Measurements from ENCODE around the gene C7orf57.
A peak's percentile ranks its signal among the peaks of the same experiment; 100 is the strongest.

The C7orf57 gene

DNA sequence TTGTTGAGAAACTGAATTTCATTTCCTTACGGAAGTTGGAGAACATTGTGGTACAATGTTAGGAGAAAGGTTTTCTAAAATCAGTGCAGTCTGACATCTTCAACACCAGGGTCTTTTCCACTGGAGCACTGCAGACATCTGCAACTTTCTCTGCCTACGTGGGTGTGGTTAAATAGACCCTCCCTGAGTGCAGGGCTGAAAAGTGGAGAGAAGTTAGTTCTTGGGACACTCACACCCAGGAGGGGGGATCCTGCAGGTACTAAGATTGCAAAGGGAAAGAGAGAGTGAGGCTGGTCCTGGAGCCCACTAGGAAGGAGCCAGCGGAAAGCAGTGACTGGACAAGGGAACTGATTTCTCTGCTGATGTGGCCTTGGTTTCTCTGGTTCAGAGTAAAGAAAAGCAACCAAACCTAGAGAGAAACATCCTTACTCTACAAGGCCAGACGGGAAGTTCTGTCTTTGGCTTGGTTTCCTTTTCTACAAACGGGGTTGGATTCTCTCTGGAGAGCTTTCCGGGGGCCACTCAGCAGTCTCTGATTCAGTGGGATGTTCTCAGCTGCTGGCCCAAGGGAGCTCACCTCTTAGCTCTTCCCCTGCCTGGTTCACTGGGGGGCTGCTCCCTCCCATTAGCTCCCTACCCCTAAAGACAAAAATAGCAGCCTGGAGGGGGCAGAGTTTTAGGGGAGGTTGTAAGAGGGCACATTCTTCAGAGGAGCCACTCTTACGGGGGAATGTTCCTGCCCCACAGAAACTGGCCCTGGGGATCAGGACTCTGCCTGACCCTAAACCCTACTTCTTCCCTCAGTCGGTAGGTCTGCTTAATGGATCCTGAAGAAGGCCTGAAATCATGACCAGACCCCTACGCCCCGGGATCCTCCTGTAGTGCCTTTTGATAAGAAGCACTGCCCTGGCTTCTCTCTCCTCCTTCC lies 56.4 kb downstream of the C7orf57 start:
- H3K4me1 ChIP-seq (ENCODE audit: control insufficient read depth, insufficient read depth, low read length, poor library complexity, severe bottlenecking) = peaks cover 55% of the 10 kb centered on the region
- H3K27ac ChIP-seq (ENCODE audit: insufficient read depth, low read length, poor library complexity, severe bottlenecking) = peak overlapping the region; percentile 21
- H3K9me3 ChIP-seq (ENCODE audit: control insufficient read depth, low read length) = no peaks in the 10 kb centered on the region
- H3K27me3 ChIP-seq (replicated peaks; ENCODE audit: control insufficient read depth, insufficient read depth, low read length, poor library complexity, severe bottlenecking) = no peaks in the 10 kb centered on the region
- H3K36me3 ChIP-seq (ENCODE audit: control insufficient read depth, insufficient read depth, low read length) = peaks cover 46% of the 10 kb centered on the region
- no peak overlapping the region for H3K4me3 ChIP-seq (ENCODE audit: insufficient read depth, low read depth, low read length, poor library complexity, severe bottlenecking)
- DNase-seq = no peak

- Histone ChIP-seq H3K9me3 (ENCODE audit: control insufficient read depth, low read length) (no peaks in the 10 kb centered on the region), H3K4me3 (ENCODE audit: insufficient read depth, low read depth, low read length, poor library complexity, severe bottlenecking) (no peak overlapping the region), H3K36me3 (ENCODE audit: control insufficient read depth, insufficient read depth, low read length) (peaks cover 53% of the 10 kb centered on the region), H3K27ac (ENCODE audit: insufficient read depth, low read length, poor library complexity, severe bottlenecking) (peak overlapping the region; percentile 29), H3K4me1 (ENCODE audit: control insufficient read depth, insufficient read depth, low read length, poor library complexity, severe bottlenecking) (peaks cover 66% of the 10 kb centered on the region), H3K27me3 (replicated peaks; ENCODE audit: control insufficient read depth, insufficient read depth, low read length, poor library complexity, severe bottlenecking) (no peaks in the 10 kb centered on the region)
- no peak for DNase-seq
Observed at GRCh38 chr7:48094861-48095293, 59.5 kb downstream of the C7orf57 start.

DNA sequence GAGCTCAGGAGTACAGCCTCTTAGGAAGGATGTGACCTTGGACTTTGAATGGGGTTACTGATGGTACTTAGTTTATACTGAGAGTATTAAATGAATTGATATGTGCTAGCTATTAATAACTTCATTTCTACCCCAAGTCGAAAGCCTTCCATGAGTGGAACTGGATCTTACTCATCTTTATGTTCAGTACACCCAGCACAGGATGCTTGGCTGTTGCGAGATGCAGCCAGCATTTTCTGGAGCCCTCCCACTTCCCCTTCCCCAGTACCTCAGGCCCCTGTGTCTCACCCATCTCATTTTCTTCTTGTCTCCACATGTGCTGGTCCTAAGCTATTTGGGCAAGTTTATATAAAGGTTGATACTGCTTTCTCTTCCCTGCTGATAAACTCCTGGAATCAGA lies 60.9 kb downstream of the C7orf57 start:
- H3K27me3 ChIP-seq (replicated peaks; ENCODE audit: control insufficient read depth, insufficient read depth, low read length, poor library complexity, severe bottlenecking) = no peaks in the 10 kb centered on the region
- peaks cover 57% of the 10 kb centered on the region for H3K36me3 ChIP-seq (ENCODE audit: control insufficient read depth, insufficient read depth, low read length)
- no peak for DNase-seq
- peaks cover 54% of the 10 kb centered on the region for H3K4me1 ChIP-seq (ENCODE audit: control insufficient read depth, insufficient read depth, low read length, poor library complexity, severe bottlenecking)
- H3K4me3 ChIP-seq (ENCODE audit: insufficient read depth, low read depth, low read length, poor library complexity, severe bottlenecking) = peak overlapping the region; percentile 1
- peak overlapping the region; percentile 61 for H3K27ac ChIP-seq (ENCODE audit: insufficient read depth, low read length, poor library complexity, severe bottlenecking)
- H3K9me3 ChIP-seq (ENCODE audit: control insufficient read depth, low read length) = no peaks in the 10 kb centered on the region

DNA sequence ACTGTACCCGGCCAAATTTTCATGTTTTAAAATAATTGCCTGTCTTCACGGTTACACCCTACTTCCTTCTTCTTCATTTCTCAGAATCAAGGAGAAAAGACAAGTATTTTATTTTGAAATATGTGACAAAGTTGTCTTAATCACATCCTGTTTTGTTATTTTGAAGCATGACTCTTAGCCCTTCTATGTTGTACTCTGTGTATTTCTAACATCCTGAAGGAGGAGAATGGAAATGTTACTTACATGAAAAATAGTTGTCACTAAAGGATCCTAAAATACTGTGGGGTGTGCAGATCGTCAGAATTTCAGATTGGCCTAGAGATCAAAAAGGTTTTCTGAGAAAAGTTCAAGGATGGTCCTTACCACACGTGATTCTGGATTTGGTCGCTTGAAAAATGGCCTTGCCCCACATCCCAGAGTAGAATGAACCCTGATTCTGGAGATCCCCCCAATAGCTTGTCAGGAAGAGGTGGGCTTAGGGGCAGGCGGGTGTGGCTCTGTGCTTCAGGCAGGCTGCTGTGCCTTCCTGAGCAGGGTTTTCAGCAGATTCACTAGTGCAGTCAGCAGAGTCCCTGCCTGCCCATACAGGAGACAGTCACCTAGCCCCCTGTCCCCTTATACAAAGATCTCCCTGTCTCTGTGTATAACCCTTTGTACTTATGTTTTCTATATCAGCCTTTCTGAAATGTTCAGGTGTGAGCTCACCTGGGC lies 62.3 kb downstream of the C7orf57 start:
- DNase-seq = no peak
- H3K36me3 ChIP-seq (ENCODE audit: control insufficient read depth, insufficient read depth, low read length) = peaks cover 57% of the 10 kb centered on the region

DNA sequence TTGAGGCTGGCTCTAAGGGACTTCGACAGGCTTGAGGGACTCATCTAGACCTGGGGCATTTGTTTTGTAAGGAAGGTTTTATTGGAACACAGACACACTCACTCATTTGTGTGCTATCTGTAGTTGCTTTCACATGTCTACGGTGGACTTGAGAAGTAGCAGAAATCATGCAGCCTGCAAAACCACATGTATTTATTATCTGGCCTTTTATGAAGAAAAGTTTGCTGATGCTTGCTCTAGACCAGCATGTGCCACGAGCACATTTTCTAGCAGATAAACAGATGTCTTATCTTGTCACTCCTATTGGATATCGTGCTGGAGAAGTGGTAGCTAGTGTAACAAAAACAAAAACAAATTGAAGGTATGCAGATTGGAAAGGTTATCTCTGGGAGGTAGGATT lies 63.5 kb downstream of the C7orf57 start:
- peaks cover 57% of the 10 kb centered on the region for H3K36me3 ChIP-seq (ENCODE audit: control insufficient read depth, insufficient read depth, low read length)
- no peak for DNase-seq
- H3K9me3 ChIP-seq (ENCODE audit: control insufficient read depth, low read length) = no peaks in the 10 kb centered on the region
- H3K4me3 ChIP-seq (ENCODE audit: insufficient read depth, low read depth, low read length, poor library complexity, severe bottlenecking) = no peak overlapping the region
- no peaks in the 10 kb centered on the region for H3K27me3 ChIP-seq (replicated peaks; ENCODE audit: control insufficient read depth, insufficient read depth, low read length, poor library complexity, severe bottlenecking)
- peaks cover 51% of the 10 kb centered on the region for H3K4me1 ChIP-seq (ENCODE audit: control insufficient read depth, insufficient read depth, low read length, poor library complexity, severe bottlenecking)
- peak overlapping the region; percentile 61 for H3K27ac ChIP-seq (ENCODE audit: insufficient read depth, low read length, poor library complexity, severe bottlenecking)

More for the DNA sequence above, 62.3 kb downstream of the C7orf57 start:
- Histone ChIP-seq H3K4me1 (ENCODE audit: control insufficient read depth, insufficient read depth, low read length, poor library complexity, severe bottlenecking) (peaks cover 51% of the 10 kb centered on the region), H3K27me3 (replicated peaks; ENCODE audit: control insufficient read depth, insufficient read depth, low read length, poor library complexity, severe bottlenecking) (no peaks in the 10 kb centered on the region), H3K4me3 (ENCODE audit: insufficient read depth, low read depth, low read length, poor library complexity, severe bottlenecking) (peak overlapping the region; percentile 30), H3K9me3 (ENCODE audit: control insufficient read depth, low read length) (no peaks in the 10 kb centered on the region), H3K27ac (ENCODE audit: insufficient read depth, low read length, poor library complexity, severe bottlenecking) (peak overlapping the region; percentile 61)

DNA sequence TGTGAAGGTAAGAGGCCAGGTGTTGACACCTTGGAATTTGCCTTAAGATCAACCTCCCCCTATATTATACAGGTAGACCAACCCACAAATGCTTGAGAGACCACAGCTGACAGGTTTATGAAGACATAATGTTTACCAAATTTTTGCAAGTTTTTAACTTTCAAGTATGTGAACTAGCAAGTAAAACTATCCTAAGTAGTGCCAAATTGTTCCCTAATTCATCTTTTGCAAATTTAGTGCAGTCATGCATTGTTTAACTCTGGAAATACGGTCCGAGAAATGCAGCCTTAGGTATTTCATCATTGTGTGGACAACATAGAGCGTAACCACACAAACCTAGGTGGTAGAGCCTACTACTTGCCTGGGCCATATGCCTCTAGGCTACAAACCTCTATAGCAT lies 64.4 kb downstream of the C7orf57 start:
- H3K36me3 ChIP-seq (ENCODE audit: control insufficient read depth, insufficient read depth, low read length) = peaks cover 56% of the 10 kb centered on the region
- H3K27me3 ChIP-seq (replicated peaks; ENCODE audit: control insufficient read depth, insufficient read depth, low read length, poor library complexity, severe bottlenecking) = no peaks in the 10 kb centered on the region
- peak overlapping the region; percentile 22 for H3K27ac ChIP-seq (ENCODE audit: insufficient read depth, low read length, poor library complexity, severe bottlenecking)
- no peak for DNase-seq
- no peak overlapping the region for H3K4me3 ChIP-seq (ENCODE audit: insufficient read depth, low read depth, low read length, poor library complexity, severe bottlenecking)
- H3K4me1 ChIP-seq (ENCODE audit: control insufficient read depth, insufficient read depth, low read length, poor library complexity, severe bottlenecking) = peaks cover 51% of the 10 kb centered on the region
- no peaks in the 10 kb centered on the region for H3K9me3 ChIP-seq (ENCODE audit: control insufficient read depth, low read length)

DNA sequence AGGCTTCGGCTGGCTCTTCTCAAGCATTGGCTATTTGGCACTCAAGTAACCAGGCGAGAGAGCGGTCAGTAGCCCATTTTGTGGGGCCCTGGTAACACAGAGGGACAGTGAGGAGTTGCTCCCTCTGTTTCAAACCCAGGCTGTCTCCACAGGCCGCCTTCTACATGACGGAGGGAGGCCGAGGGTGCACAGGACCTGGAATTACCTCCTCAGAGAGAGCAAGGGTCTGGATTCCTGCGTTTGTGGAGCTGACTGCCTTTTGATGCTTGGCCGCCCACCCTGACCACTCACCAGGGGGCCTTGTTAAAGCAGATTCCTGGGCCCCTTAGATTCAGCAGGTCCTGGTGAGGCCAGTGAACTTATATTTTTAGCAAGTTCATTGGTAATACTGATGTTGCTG lies 66.0 kb downstream of the C7orf57 start:
- Histone ChIP-seq H3K4me3 (ENCODE audit: insufficient read depth, low read depth, low read length, poor library complexity, severe bottlenecking) (no peak overlapping the region), H3K36me3 (ENCODE audit: control insufficient read depth, insufficient read depth, low read length) (peaks cover 62% of the 10 kb centered on the region), H3K4me1 (ENCODE audit: control insufficient read depth, insufficient read depth, low read length, poor library complexity, severe bottlenecking) (peaks cover 37% of the 10 kb centered on the region), H3K27me3 (replicated peaks; ENCODE audit: control insufficient read depth, insufficient read depth, low read length, poor library complexity, severe bottlenecking) (no peaks in the 10 kb centered on the region), H3K27ac (ENCODE audit: insufficient read depth, low read length, poor library complexity, severe bottlenecking) (no peak overlapping the region), H3K9me3 (ENCODE audit: control insufficient read depth, low read length) (no peaks in the 10 kb centered on the region)
- DNase-seq = no peak

- no peak for DNase-seq
- Histone ChIP-seq H3K36me3 (ENCODE audit: control insufficient read depth, insufficient read depth, low read length) (peaks cover 68% of the 10 kb centered on the region), H3K27ac (ENCODE audit: insufficient read depth, low read length, poor library complexity, severe bottlenecking) (no peak overlapping the region), H3K4me3 (ENCODE audit: insufficient read depth, low read depth, low read length, poor library complexity, severe bottlenecking) (no peak overlapping the region), H3K9me3 (ENCODE audit: control insufficient read depth, low read length) (no peaks in the 10 kb centered on the region), H3K4me1 (ENCODE audit: control insufficient read depth, insufficient read depth, low read length, poor library complexity, severe bottlenecking) (peaks cover 31% of the 10 kb centered on the region), H3K27me3 (replicated peaks; ENCODE audit: control insufficient read depth, insufficient read depth, low read length, poor library complexity, severe bottlenecking) (no peaks in the 10 kb centered on the region)
Observed at GRCh38 chr7:48101968-48102367, 66.6 kb downstream of the C7orf57 start.

- Histone ChIP-seq H3K4me3 (ENCODE audit: insufficient read depth, low read depth, low read length, poor library complexity, severe bottlenecking) (no peak overlapping the region), H3K4me1 (ENCODE audit: control insufficient read depth, insufficient read depth, low read length, poor library complexity, severe bottlenecking) (peaks cover 26% of the 10 kb centered on the region), H3K36me3 (ENCODE audit: control insufficient read depth, insufficient read depth, low read length) (peaks cover 73% of the 10 kb centered on the region), H3K27ac (ENCODE audit: insufficient read depth, low read length, poor library complexity, severe bottlenecking) (no peak overlapping the region), H3K9me3 (ENCODE audit: control insufficient read depth, low read length) (no peaks in the 10 kb centered on the region), H3K27me3 (replicated peaks; ENCODE audit: control insufficient read depth, insufficient read depth, low read length, poor library complexity, severe bottlenecking) (no peaks in the 10 kb centered on the region)
- no peak for DNase-seq
Observed at GRCh38 chr7:48102530-48102929, 67.2 kb downstream of the C7orf57 start.

DNA sequence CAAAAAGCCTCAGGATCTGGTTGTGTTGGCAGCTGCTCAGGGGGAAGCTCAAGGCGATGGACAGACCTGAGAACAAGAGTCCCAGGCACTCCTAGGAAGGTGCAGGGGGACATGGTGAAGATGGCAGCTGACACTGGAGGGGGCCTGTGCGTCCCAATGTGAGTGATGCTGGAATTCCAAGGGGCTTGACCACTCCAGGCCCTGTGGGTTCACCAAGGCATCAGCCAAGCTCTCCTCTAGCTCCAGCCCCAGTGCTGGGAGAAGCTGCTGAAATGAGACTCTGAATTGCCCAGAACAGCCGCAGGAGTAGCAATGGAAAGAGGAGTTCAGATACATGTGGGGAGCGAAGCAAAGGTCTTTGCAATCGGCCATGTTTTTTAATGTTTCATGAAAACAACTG lies 69.7 kb downstream of the C7orf57 start:
- Histone ChIP-seq H3K27me3 (replicated peaks; ENCODE audit: control insufficient read depth, insufficient read depth, low read length, poor library complexity, severe bottlenecking) (no peaks in the 10 kb centered on the region), H3K36me3 (ENCODE audit: control insufficient read depth, insufficient read depth, low read length) (peaks cover 83% of the 10 kb centered on the region), H3K4me1 (ENCODE audit: control insufficient read depth, insufficient read depth, low read length, poor library complexity, severe bottlenecking) (peaks cover 9% of the 10 kb centered on the region), H3K9me3 (ENCODE audit: control insufficient read depth, low read length) (no peaks in the 10 kb centered on the region), H3K4me3 (ENCODE audit: insufficient read depth, low read depth, low read length, poor library complexity, severe bottlenecking) (no peak overlapping the region), H3K27ac (ENCODE audit: insufficient read depth, low read length, poor library complexity, severe bottlenecking) (no peak overlapping the region)
- no peak for DNase-seq
